GM19351 (cell line): ENCODE results near the gene TLCD3B.
"Not testable (repeated sequence)": the region's sequence is repeated elsewhere in the genome, so short reads cannot be mapped to it uniquely, and the experiment has no call there.

Experiments
- ATAC-seq: cut with Tn5 transposase; IDR thresholded peaks from one replicate; pipeline ENCODE4 v1.9.1; 2021; ENCODE audit warnings: mild to moderate bottlenecking, moderate library complexity; ENCODE audit not compliant: unreplicated experiment

The TLCD3B gene

GRCh38 chr16:30027588-30028437 is 3.3 kb downstream of the TLCD3B start:
- no peak for ATAC-seq

GRCh38 chr16:30026449-30026848 is 4.6 kb downstream of the TLCD3B start:
- no peak for ATAC-seq

GRCh38 chr16:30025574-30025973 is 5.5 kb downstream of the TLCD3B start:
- ATAC-seq: no peak

- no peak for ATAC-seq
These were observed 5.9 kb downstream of the TLCD3B start for GRCh38 chr16:30025156-30025555.

GRCh38 chr16:30024451-30024850 is 6.6 kb downstream of the TLCD3B start:
- no peak for ATAC-seq

- no peak for ATAC-seq
These were observed 7.5 kb downstream of the TLCD3B start for GRCh38 chr16:30023586-30023985.

- ATAC-seq: no peak
These were observed 8.2 kb downstream of the TLCD3B start, which contains the start of gene C16orf92 for GRCh38 chr16:30022887-30023286. Gene C16orf92 (plus strand): TSS chr16:30023198. CDS start chr16:30023341, 143 bp downstream.

- ATAC-seq: no peak
These were observed 12.3 kb downstream of the TLCD3B start for GRCh38 chr16:30018731-30019158.

- ATAC-seq: not testable (repeated sequence)
These were observed 13.1 kb downstream of the TLCD3B start for GRCh38 chr16:30017937-30018336.

GRCh38 chr16:30017277-30017656 is 13.8 kb downstream of the TLCD3B start:
- ATAC-seq: no peak

GRCh38 chr16:30016555-30017276 is 14.4 kb downstream of the TLCD3B start:
- no peak for ATAC-seq

- not testable (repeated sequence) for ATAC-seq
These were observed 15.6 kb downstream of the TLCD3B start for GRCh38 chr16:30015450-30015849.

- ATAC-seq: not testable (repeated sequence)
These were observed 18.5 kb downstream of the TLCD3B start for GRCh38 chr16:30012598-30012997.

- ATAC-seq: no peak
These were observed 19.2 kb downstream of the TLCD3B start for GRCh38 chr16:30011714-30012504.

- no peak for ATAC-seq
These were observed 20.0 kb downstream of the TLCD3B start, which contains the start of gene DOC2A for GRCh38 chr16:30010844-30011713. Gene DOC2A (minus strand): TSS chr16:30011027. CDS start chr16:30010222, 805 bp downstream.

GRCh38 chr16:30009990-30010843 is 20.9 kb downstream of the TLCD3B start:
- ATAC-seq: no peak

GRCh38 chr16:30009085-30009862 is 21.8 kb downstream of the TLCD3B start:
- ATAC-seq: no peak

- ATAC-seq: no peak
These were observed 23.6 kb downstream of the TLCD3B start for GRCh38 chr16:30007378-30007895.
